ENCODE results near the gene KCNJ14.
"Not testable (repeated sequence)": the region's sequence is repeated elsewhere in the genome, so short reads cannot be mapped to it uniquely, and the experiment has no call there.

DNA sequence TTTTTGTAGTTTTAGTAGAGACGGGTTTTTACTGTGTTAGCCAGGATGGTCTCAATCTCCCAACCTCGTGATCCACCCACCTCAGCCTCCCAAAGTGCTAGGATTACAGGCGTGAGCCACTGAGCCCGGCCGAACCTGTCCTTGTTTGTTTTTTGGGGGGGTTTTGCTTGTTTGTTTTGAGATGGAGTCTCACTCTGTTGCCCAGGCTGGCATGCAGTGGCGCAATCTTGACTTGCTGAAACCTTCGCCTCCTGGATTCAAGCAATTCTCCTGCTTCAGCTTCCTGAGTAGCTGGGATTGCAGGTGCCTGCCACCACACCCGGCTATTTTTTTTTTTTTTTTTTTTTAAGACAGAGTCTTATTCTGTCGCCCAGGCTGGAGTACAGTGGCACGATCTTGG, 31.3 kb downstream of the KCNJ14 start:
- TF ChIP-seq, protein P1, sequence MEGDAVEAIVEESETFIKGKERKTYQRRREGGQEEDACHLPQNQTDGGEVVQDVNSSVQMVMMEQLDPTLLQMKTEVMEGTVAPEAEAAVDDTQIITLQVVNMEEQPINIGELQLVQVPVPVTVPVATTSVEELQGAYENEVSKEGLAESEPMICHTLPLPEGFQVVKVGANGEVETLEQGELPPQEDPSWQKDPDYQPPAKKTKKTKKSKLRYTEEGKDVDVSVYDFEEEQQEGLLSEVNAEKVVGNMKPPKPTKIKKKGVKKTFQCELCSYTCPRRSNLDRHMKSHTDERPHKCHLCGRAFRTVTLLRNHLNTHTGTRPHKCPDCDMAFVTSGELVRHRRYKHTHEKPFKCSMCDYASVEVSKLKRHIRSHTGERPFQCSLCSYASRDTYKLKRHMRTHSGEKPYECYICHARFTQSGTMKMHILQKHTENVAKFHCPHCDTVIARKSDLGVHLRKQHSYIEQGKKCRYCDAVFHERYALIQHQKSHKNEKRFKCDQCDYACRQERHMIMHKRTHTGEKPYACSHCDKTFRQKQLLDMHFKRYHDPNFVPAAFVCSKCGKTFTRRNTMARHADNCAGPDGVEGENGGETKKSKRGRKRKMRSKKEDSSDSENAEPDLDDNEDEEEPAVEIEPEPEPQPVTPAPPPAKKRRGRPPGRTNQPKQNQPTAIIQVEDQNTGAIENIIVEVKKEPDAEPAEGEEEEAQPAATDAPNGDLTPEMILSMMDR (IDR thresholded peaks at IDR 0.05; ENCODE audit: insufficient read depth, low read length, poor library complexity, severe bottlenecking) = not testable (repeated sequence)
- TF ChIP-seq EZH2phosphoT487 (conservative IDR thresholded peaks at IDR 0.05; ENCODE audit: low read length) = not testable (repeated sequence)

Data from SU-DHL-6 (cell line).